ENCODE results near the gene DEGS2. TPM values are rescaled to one million over a fixed set of nuclear protein-coding genes. Genes with fewer than 3 reads are reported as not detected.

Gene DEGS2
- total RNA-seq, 1 experiment from 2014 or later: 1.8 TPM

- intact Hi-C loops (cut with micrococcal nuclease): no loop called here
- DNase-seq (ENCODE audit: low read depth, low spot score): no peak
- H3K4me2 ChIP-seq (ENCODE audit: low read length): no peak overlapping the region
- no peaks in the 10 kb centered on the region for H3K9me3 ChIP-seq (ENCODE audit: control insufficient read depth in 1 of 2, insufficient read depth in 1 of 2, low read depth in 1 of 2, low read length in 2 of 2)
- no peak overlapping the region for H3K4me3 ChIP-seq (replicated peaks in 1 of 2; ENCODE audit: low read depth in 1 of 2, low read length in 2 of 2)
- no peaks in the 10 kb centered on the region for H3K4me1 ChIP-seq (ENCODE audit: control insufficient read depth in 1 of 2, insufficient read depth in 2 of 2, low read length in 2 of 2)
- POLR2A ChIA-PET: no interaction called here
- H3K36me3 ChIP-seq (ENCODE audit: control insufficient read depth in 1 of 2, insufficient read depth in 2 of 2, low read length in 2 of 2): no peaks in the 10 kb centered on the region
- H3K9ac ChIP-seq (ENCODE audit: low read length): no peak overlapping the region
- RAD21 ChIA-PET (ENCODE audit: low non-redundant PET in 1 of 2, low total read pairs in 2 of 2, uncharacterized antibody in 2 of 2, unreplicated experiment in 2 of 2): no interaction called here
- CTCF ChIA-PET: no interaction called here
- TF ChIP-seq SRF (IDR thresholded peaks at IDR 0.05; ENCODE audit: low read depth) (no peak), ZNF274 (IDR thresholded peaks at IDR 0.05; ENCODE audit: low read depth, low read length) (no peak), JUND (IDR thresholded peaks at IDR 0.05) (no peak)
- no peaks in the 10 kb centered on the region for H3K9me2 ChIP-seq (ENCODE audit: insufficient read depth)
- ATAC-seq: no peak
- H3K27me3 ChIP-seq (ENCODE audit: insufficient read depth, low read length): no peaks in the 10 kb centered on the region
- H3K27ac ChIP-seq (ENCODE audit: low read depth, low read length): no peak overlapping the region
- no peaks in the 10 kb centered on the region for H3K79me2 ChIP-seq (ENCODE audit: insufficient read depth, low read length)
- BruUV-seq (replicated peaks): no TSS peak
- H2AFZ ChIP-seq (ENCODE audit: low read depth, low read length, poor library complexity, severe bottlenecking): no peak overlapping the region
- H4K20me1 ChIP-seq (ENCODE audit: insufficient read depth): no peaks in the 10 kb centered on the region
Observed at GRCh38 chr14:100118396-100119011, 40.9 kb downstream of the DEGS2 start.

- Histone ChIP-seq H3K9me2 (ENCODE audit: insufficient read depth) (no peaks in the 10 kb centered on the region), H3K4me1 (ENCODE audit: control insufficient read depth in 1 of 2, insufficient read depth in 2 of 2, low read length in 2 of 2) (no peaks in the 10 kb centered on the region), H3K9me3 (ENCODE audit: control insufficient read depth in 1 of 2, insufficient read depth in 1 of 2, low read depth in 1 of 2, low read length in 2 of 2) (no peaks in the 10 kb centered on the region), H3K27me3 (ENCODE audit: insufficient read depth, low read length) (no peaks in the 10 kb centered on the region), H3K36me3 (ENCODE audit: control insufficient read depth in 1 of 2, insufficient read depth in 2 of 2, low read length in 2 of 2) (no peaks in the 10 kb centered on the region), H4K20me1 (ENCODE audit: insufficient read depth) (no peaks in the 10 kb centered on the region), H3K27ac (ENCODE audit: low read depth, low read length) (no peak overlapping the region), H3K4me3 (replicated peaks in 1 of 2; ENCODE audit: low read depth in 1 of 2, low read length in 2 of 2) (no peak overlapping the region), H3K79me2 (ENCODE audit: insufficient read depth, low read length) (no peaks in the 10 kb centered on the region), H3K4me2 (ENCODE audit: low read length) (no peak overlapping the region), H2AFZ (ENCODE audit: low read depth, low read length, poor library complexity, severe bottlenecking) (no peak overlapping the region), H3K9ac (ENCODE audit: low read length) (no peak overlapping the region)
- no TSS peak for BruUV-seq (replicated peaks)
- TF ChIP-seq MAX (IDR thresholded peaks at IDR 0.05) (no peak), EGR1 (IDR thresholded peaks at IDR 0.05; ENCODE audit: low read depth) (no peak), TCF7L2 (IDR thresholded peaks at IDR 0.05; ENCODE audit: borderline replicate concordance, extremely low read depth, insufficient read depth, insufficient read length) (no peak), ZFX (IDR thresholded peaks at IDR 0.05) (no peak), FOSL1 (IDR thresholded peaks at IDR 0.05; ENCODE audit: low read depth) (no peak), CEBPB (IDR thresholded peaks at IDR 0.05; ENCODE audit: low read depth) (no peak)
- no peak for DNase-seq (ENCODE audit: low read depth, low spot score)
- intact Hi-C loops (cut with micrococcal nuclease): no loop called here
- RAD21 ChIA-PET (ENCODE audit: low non-redundant PET in 1 of 2, low total read pairs in 2 of 2, uncharacterized antibody in 2 of 2, unreplicated experiment in 2 of 2): no interaction called here
- CTCF ChIA-PET: no interaction called here
- POLR2A ChIA-PET: no interaction called here
- ATAC-seq: no peak
Observed at GRCh38 chr14:100117633-100118395, 41.6 kb downstream of the DEGS2 start.
